ENCODE measurements around the gene CLMN.

Gene CLMN

GRCh38 chr14:95240859-95241813 is 78.6 kb downstream of the CLMN start:
- no peak for DNase-seq (ENCODE audit: low read depth, low spot score)

- DNase-seq (ENCODE audit: low read depth, low spot score), result no peak
Measured at GRCh38 chr14:95238487-95239298, 81.0 kb downstream of the CLMN start.

GRCh38 chr14:95237958-95238340 is 81.8 kb downstream of the CLMN start:
- DNase-seq (ENCODE audit: low read depth, low spot score), result no peak

GRCh38 chr14:95237121-95237957 is 82.4 kb downstream of the CLMN start:
- DNase-seq (ENCODE audit: low read depth, low spot score), result no peak

GRCh38 chr14:95236221-95236620 is 83.5 kb downstream of the CLMN start:
- no peak for DNase-seq (ENCODE audit: low read depth, low spot score)

- DNase-seq (ENCODE audit: low read depth, low spot score), result no peak
Measured at GRCh38 chr14:95235767-95236166, 83.9 kb downstream of the CLMN start.

- DNase-seq (ENCODE audit: low read depth, low spot score), result no peak
Measured at GRCh38 chr14:95235351-95235750, 84.4 kb downstream of the CLMN start.

- no peak for DNase-seq (ENCODE audit: low read depth, low spot score)
Measured at GRCh38 chr14:95234426-95234825, 85.3 kb downstream of the CLMN start.

- DNase-seq (ENCODE audit: low read depth, low spot score), result no peak
Measured at GRCh38 chr14:95233702-95234241, 85.9 kb downstream of the CLMN start.

- DNase-seq (ENCODE audit: low read depth, low spot score), result no peak
Measured at GRCh38 chr14:95232894-95233584, 86.7 kb downstream of the CLMN start.

GRCh38 chr14:95231966-95232633 is 87.6 kb downstream of the CLMN start:
- DNase-seq (ENCODE audit: low read depth, low spot score), result no peak

GRCh38 chr14:95229749-95230148 is 90.0 kb downstream of the CLMN start:
- DNase-seq (ENCODE audit: low read depth, low spot score), result no peak

GRCh38 chr14:95228240-95228639 is 91.5 kb downstream of the CLMN start:
- no peak for DNase-seq (ENCODE audit: low read depth, low spot score)

- DNase-seq (ENCODE audit: low read depth, low spot score), result no peak
Measured at GRCh38 chr14:95227279-95227860, 92.3 kb downstream of the CLMN start.

GRCh38 chr14:95226801-95227200 is 92.9 kb downstream of the CLMN start:
- DNase-seq (ENCODE audit: low read depth, low spot score), result no peak

GRCh38 chr14:95225251-95225887 is 94.3 kb downstream of the CLMN start:
- no peak for DNase-seq (ENCODE audit: low read depth, low spot score)

- no peak for DNase-seq (ENCODE audit: low read depth, low spot score)
Measured at GRCh38 chr14:95222870-95223398, 96.8 kb downstream of the CLMN start.

- DNase-seq (ENCODE audit: low read depth, low spot score), result no peak
Measured at GRCh38 chr14:95222151-95222631, 97.5 kb downstream of the CLMN start.

GRCh38 chr14:95221531-95221930 is 98.2 kb downstream of the CLMN start:
- DNase-seq (ENCODE audit: low read depth, low spot score), result no peak
